ENCODE measurements around the gene NUDT5. TPM values are rescaled to one million over a fixed set of nuclear protein-coding genes. Genes with fewer than 3 reads are reported as not detected.

Gene NUDT5
- polyA plus RNA-seq, 1 donor from 2014 or later: 44.2 TPM

DNA sequence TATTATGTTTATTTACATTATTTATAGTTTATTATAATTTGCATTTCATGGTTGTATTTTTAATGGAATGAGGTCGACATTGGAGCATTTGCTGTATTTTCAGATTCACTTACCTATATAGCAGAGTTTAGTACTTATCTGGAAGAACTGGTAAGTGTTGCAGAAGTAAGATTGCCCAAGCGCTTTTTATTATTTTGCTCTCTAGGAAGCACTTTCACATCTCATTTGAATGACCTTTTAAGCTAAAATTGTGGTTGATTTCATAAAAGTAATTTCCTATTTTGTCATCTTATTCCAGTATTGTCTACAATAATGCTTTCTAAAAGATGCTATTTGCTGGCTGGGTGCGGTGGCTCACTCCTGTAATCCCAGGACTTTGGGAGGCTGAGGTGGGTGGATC, 37.6 kb downstream of the NUDT5 start (continued):
- TF ChIP-seq MXI1 (conservative IDR thresholded peaks at IDR 0.05; ENCODE audit: poor library complexity, severe bottlenecking) (no peak), EZH2 (IDR thresholded peaks at IDR 0.05; ENCODE audit: borderline replicate concordance, insufficient read depth, low read length, poor library complexity, severe bottlenecking) (no peak)

DNA sequence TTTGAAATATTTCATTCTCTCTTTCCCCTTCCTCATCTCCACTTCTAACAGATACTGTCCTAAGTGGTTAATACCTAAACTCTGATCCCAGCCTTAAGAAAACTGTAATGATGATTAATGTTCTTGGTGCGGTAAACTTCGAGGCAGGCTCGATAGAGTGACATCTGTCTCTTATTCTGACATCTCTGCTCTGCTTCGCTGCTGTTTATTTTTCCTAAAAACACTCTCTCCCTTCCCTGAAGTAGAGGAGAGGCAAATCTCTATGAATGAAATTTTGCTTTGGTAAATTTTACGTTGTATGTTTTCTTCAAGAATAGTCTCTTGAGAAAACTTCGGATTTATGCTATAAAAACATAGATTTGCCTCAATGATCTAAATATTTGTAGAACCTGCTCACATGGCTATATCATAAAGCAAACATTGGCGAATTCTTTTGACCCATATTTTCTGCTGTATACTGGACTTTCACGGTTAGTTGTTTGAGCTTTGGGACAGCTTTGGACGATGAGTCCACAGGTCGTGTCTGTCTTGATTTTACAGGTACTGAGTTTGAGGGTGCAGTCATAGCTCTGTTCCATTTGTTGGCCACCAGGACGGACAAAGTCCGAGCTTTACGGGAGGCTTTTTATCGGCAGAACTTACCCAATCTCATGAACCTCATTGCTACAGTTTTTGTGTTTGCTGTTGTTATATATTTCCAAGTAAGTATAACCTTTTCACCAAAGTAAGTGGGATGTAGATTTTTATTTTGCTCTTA, 39.1 kb downstream of the NUDT5 start:
- no peak overlapping the region for H3K9ac ChIP-seq (ENCODE audit: low read length)
- no peaks in the 10 kb centered on the region for H3K9me2 ChIP-seq (ENCODE audit: insufficient read depth, low read length)
- H4K20me1 ChIP-seq (ENCODE audit: insufficient read depth): no peaks in the 10 kb centered on the region
- no peaks in the 10 kb centered on the region for H3K9me3 ChIP-seq (ENCODE audit: low read length)
- H3K79me2 ChIP-seq (replicated peaks; ENCODE audit: insufficient read depth, low read length): no peaks in the 10 kb centered on the region
- no peaks in the 10 kb centered on the region for H3F3A ChIP-seq (ENCODE audit: insufficient read depth, low read length, poor library complexity, severe bottlenecking)
- H3K27ac ChIP-seq (ENCODE audit: low read length): no peak overlapping the region
- H3K36me3 ChIP-seq (ENCODE audit: insufficient read depth, low read length): peaks cover 7% of the 10 kb centered on the region
- H3K4me2 ChIP-seq (ENCODE audit: low read length): no peak overlapping the region
- H3K27me3 ChIP-seq (ENCODE audit: insufficient read depth, low read depth, low read length): no peaks in the 10 kb centered on the region
- TF ChIP-seq SMC3 (conservative IDR thresholded peaks at IDR 0.05; ENCODE audit: poor library complexity) (no peak), TAF1 (IDR thresholded peaks at IDR 0.05; ENCODE audit: low read depth) (no peak), POLR2AphosphoS5 (IDR thresholded peaks at IDR 0.05) (no peak), EP300 (conservative IDR thresholded peaks at IDR 0.05; ENCODE audit: poor library complexity, severe bottlenecking) (no peak)
- TF ChIP-seq, protein P1, sequence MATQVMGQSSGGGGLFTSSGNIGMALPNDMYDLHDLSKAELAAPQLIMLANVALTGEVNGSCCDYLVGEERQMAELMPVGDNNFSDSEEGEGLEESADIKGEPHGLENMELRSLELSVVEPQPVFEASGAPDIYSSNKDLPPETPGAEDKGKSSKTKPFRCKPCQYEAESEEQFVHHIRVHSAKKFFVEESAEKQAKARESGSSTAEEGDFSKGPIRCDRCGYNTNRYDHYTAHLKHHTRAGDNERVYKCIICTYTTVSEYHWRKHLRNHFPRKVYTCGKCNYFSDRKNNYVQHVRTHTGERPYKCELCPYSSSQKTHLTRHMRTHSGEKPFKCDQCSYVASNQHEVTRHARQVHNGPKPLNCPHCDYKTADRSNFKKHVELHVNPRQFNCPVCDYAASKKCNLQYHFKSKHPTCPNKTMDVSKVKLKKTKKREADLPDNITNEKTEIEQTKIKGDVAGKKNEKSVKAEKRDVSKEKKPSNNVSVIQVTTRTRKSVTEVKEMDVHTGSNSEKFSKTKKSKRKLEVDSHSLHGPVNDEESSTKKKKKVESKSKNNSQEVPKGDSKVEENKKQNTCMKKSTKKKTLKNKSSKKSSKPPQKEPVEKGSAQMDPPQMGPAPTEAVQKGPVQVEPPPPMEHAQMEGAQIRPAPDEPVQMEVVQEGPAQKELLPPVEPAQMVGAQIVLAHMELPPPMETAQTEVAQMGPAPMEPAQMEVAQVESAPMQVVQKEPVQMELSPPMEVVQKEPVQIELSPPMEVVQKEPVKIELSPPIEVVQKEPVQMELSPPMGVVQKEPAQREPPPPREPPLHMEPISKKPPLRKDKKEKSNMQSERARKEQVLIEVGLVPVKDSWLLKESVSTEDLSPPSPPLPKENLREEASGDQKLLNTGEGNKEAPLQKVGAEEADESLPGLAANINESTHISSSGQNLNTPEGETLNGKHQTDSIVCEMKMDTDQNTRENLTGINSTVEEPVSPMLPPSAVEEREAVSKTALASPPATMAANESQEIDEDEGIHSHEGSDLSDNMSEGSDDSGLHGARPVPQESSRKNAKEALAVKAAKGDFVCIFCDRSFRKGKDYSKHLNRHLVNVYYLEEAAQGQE (IDR thresholded peaks at IDR 0.05; ENCODE audit: borderline replicate concordance): no peak
- TF ChIP-seq, protein P2, sequence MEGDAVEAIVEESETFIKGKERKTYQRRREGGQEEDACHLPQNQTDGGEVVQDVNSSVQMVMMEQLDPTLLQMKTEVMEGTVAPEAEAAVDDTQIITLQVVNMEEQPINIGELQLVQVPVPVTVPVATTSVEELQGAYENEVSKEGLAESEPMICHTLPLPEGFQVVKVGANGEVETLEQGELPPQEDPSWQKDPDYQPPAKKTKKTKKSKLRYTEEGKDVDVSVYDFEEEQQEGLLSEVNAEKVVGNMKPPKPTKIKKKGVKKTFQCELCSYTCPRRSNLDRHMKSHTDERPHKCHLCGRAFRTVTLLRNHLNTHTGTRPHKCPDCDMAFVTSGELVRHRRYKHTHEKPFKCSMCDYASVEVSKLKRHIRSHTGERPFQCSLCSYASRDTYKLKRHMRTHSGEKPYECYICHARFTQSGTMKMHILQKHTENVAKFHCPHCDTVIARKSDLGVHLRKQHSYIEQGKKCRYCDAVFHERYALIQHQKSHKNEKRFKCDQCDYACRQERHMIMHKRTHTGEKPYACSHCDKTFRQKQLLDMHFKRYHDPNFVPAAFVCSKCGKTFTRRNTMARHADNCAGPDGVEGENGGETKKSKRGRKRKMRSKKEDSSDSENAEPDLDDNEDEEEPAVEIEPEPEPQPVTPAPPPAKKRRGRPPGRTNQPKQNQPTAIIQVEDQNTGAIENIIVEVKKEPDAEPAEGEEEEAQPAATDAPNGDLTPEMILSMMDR (IDR thresholded peaks at IDR 0.05; ENCODE audit: poor library complexity, severe bottlenecking): no peak
- no peak overlapping the region for H3K4me3 ChIP-seq (ENCODE audit: low read length)
- H2AFZ ChIP-seq (ENCODE audit: low read depth, low read length): no peak overlapping the region

GRCh38 chr10:12154516-12154915, 41.2 kb downstream of the NUDT5 start:
- Histone ChIP-seq H3F3A (ENCODE audit: insufficient read depth, low read length, poor library complexity, severe bottlenecking) (no peaks in the 10 kb centered on the region), H3K27ac (ENCODE audit: low read length) (no peak overlapping the region)

More at GRCh38 chr10:12154516-12154915, 41.2 kb downstream of the NUDT5 start:
- Histone ChIP-seq H3K4me2 (ENCODE audit: low read length) (no peak overlapping the region), H3K9me3 (ENCODE audit: low read length) (no peaks in the 10 kb centered on the region), H3K79me2 (replicated peaks; ENCODE audit: insufficient read depth, low read length) (no peaks in the 10 kb centered on the region), H3K9me2 (ENCODE audit: insufficient read depth, low read length) (no peaks in the 10 kb centered on the region), H3K27me3 (ENCODE audit: insufficient read depth, low read depth, low read length) (no peaks in the 10 kb centered on the region), H4K20me1 (ENCODE audit: insufficient read depth) (no peaks in the 10 kb centered on the region), H3K36me3 (ENCODE audit: insufficient read depth, low read length) (no peaks in the 10 kb centered on the region), H3K4me3 (ENCODE audit: low read length) (no peak overlapping the region), H3K9ac (ENCODE audit: low read length) (no peak overlapping the region), H2AFZ (ENCODE audit: low read depth, low read length) (no peak overlapping the region)
- no peak for TF ChIP-seq SMC3 (conservative IDR thresholded peaks at IDR 0.05; ENCODE audit: poor library complexity)
- TF ChIP-seq RAD21 (conservative IDR thresholded peaks at IDR 0.05): no peak
- TF ChIP-seq, protein P1 (IDR thresholded peaks at IDR 0.05; ENCODE audit: borderline replicate concordance): no peak
- TF ChIP-seq EZH2 (IDR thresholded peaks at IDR 0.05; ENCODE audit: borderline replicate concordance, insufficient read depth, low read length, poor library complexity, severe bottlenecking): no peak
- no peak for TF ChIP-seq TAF1 (IDR thresholded peaks at IDR 0.05; ENCODE audit: low read depth)
- TF ChIP-seq POLR2AphosphoS5 (IDR thresholded peaks at IDR 0.05): no peak
- TF ChIP-seq MXI1 (conservative IDR thresholded peaks at IDR 0.05; ENCODE audit: poor library complexity, severe bottlenecking): no peak
- TF ChIP-seq, protein P2 (IDR thresholded peaks at IDR 0.05; ENCODE audit: poor library complexity, severe bottlenecking): no peak
- no peak for TF ChIP-seq EP300 (conservative IDR thresholded peaks at IDR 0.05; ENCODE audit: poor library complexity, severe bottlenecking)
